Measurements from ENCODE around the gene MAGI2.

GRCh38 chr7:77979219-77979618 is 1474.2 kb downstream of the MAGI2 start:
- TF ChIP-seq, protein P1, sequence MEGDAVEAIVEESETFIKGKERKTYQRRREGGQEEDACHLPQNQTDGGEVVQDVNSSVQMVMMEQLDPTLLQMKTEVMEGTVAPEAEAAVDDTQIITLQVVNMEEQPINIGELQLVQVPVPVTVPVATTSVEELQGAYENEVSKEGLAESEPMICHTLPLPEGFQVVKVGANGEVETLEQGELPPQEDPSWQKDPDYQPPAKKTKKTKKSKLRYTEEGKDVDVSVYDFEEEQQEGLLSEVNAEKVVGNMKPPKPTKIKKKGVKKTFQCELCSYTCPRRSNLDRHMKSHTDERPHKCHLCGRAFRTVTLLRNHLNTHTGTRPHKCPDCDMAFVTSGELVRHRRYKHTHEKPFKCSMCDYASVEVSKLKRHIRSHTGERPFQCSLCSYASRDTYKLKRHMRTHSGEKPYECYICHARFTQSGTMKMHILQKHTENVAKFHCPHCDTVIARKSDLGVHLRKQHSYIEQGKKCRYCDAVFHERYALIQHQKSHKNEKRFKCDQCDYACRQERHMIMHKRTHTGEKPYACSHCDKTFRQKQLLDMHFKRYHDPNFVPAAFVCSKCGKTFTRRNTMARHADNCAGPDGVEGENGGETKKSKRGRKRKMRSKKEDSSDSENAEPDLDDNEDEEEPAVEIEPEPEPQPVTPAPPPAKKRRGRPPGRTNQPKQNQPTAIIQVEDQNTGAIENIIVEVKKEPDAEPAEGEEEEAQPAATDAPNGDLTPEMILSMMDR (IDR thresholded peaks at IDR 0.05; ENCODE audit: low read depth, low read length, poor library complexity, severe bottlenecking), result no peak
- no peak for TF ChIP-seq EZH2phosphoT487 (IDR thresholded peaks at IDR 0.05; ENCODE audit: borderline replicate concordance, low read length)
